Parathyroid adenoma (tissue), 2 donors: ENCODE measurements around the gene LCK.

Experiments used
- H2AFZ ChIP-seq: fragments of 300-600 bp; sonication (generic); one replicate; pipeline ENCODE4 v1.7.0; 2017; ENCODE audit warnings: antibody characterized with exemption, mild to moderate bottlenecking
- H3K27ac ChIP-seq: fragments of 300-600 bp; sonication (generic); one replicate; pipeline ENCODE4 v1.7.0; 2017
- H3K27me3 ChIP-seq: fragments of 300-600 bp; sonication (generic); one replicate; pipeline ENCODE4 v1.7.0; 2017; ENCODE audit warnings: low read length; ENCODE audit not compliant: control insufficient read depth, insufficient read depth
- H3K36me3 ChIP-seq: fragments of 300-600 bp; sonication (generic); one replicate; pipeline ENCODE4 v1.7.0; 2017; ENCODE audit warnings: low read length; ENCODE audit not compliant: control insufficient read depth, insufficient read depth
- H3K4me1 ChIP-seq: fragments of 300-600 bp; sonication (generic); one replicate; pipeline ENCODE4 v1.7.0; 2017; ENCODE audit warnings: control low read depth
- H3K4me2 ChIP-seq: fragments of 300-600 bp; sonication (generic); one replicate; pipeline ENCODE4 v1.7.0; 2017; ENCODE audit warnings: low read length
- H3K4me3 ChIP-seq: fragments of 300-600 bp; sonication (generic); one replicate; pipeline ENCODE4 v1.7.0; 2017; ENCODE audit warnings: low read depth, low read length
- H3K79me2 ChIP-seq: fragments of 300-600 bp; sonication (generic); one replicate; pipeline ENCODE4 v1.7.0; 2017; ENCODE audit warnings: control low read depth
- H3K9ac ChIP-seq: fragments of 300-600 bp; sonication (generic); one replicate; pipeline ENCODE4 v1.7.0; 2017; ENCODE audit warnings: mild to moderate bottlenecking
- H3K9me3 ChIP-seq: fragments of 300-600 bp; sonication (generic); one replicate; pipeline ENCODE4 v1.7.0; 2017; ENCODE audit warnings: low read length; ENCODE audit not compliant: control insufficient read depth
- TF ChIP-seq, protein P1 (sequence below): fragments of 300-600 bp; sonication (generic); IDR thresholded peaks from one replicate; pipeline ENCODE4 v1.7.0; 2017; ENCODE audit warnings: antibody characterized with exemption, mild to moderate bottlenecking
- donor health status: primary hyperparathyroidism.

Gene LCK

DNA sequence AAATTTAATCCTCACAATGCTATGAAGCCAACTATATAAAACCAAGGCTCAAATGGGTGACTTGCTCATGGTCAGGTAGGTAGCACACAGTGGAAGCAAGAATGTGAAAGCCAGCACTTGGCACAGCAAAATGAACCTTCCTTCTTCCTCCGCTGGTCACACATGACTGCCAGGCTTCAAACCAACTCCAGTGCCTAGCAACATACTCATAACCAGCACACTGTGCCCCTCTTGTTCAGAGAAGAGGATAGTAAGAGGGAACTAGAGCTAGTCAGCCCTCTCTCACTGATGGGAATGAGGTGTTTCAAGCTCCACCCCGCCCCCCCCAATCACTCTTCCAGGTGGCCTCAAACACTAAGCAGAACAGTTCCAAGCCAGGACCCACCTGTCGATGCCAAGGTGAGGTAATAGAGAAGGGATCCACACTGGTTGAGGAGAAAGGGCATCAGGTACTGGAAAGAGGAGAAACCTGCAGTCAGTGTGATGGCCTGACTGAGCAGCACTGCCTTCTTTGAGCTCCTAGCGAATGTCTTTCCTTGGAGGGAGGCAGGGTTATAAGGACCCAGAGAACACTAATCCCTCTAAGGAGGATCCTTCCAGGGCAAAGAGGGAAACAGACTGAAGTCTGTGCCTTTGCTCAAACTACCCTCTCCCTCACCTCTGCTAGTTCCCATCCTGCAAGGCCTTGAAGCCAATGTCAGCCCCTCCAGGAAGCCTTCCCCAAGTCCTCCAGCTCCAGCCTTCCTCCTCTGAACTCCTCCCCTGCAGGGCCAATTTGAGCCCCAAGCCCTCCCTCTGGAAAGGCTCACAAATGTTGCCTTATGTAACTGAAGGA lies 30.1 kb upstream of the LCK start:
- no peaks in the 10 kb centered on the region for H3K27me3 ChIP-seq
- H3K27ac ChIP-seq, result peak overlapping the region; percentile 89
- no peak overlapping the region for H2AFZ ChIP-seq
- H3K9ac ChIP-seq, result no peak overlapping the region
- peak overlapping the region; percentile 96 for H3K4me2 ChIP-seq
- H3K79me2 ChIP-seq, result peaks cover 11% of the 10 kb centered on the region
- peaks cover 13% of the 10 kb centered on the region for H3K4me1 ChIP-seq
- TF ChIP-seq, protein P1, sequence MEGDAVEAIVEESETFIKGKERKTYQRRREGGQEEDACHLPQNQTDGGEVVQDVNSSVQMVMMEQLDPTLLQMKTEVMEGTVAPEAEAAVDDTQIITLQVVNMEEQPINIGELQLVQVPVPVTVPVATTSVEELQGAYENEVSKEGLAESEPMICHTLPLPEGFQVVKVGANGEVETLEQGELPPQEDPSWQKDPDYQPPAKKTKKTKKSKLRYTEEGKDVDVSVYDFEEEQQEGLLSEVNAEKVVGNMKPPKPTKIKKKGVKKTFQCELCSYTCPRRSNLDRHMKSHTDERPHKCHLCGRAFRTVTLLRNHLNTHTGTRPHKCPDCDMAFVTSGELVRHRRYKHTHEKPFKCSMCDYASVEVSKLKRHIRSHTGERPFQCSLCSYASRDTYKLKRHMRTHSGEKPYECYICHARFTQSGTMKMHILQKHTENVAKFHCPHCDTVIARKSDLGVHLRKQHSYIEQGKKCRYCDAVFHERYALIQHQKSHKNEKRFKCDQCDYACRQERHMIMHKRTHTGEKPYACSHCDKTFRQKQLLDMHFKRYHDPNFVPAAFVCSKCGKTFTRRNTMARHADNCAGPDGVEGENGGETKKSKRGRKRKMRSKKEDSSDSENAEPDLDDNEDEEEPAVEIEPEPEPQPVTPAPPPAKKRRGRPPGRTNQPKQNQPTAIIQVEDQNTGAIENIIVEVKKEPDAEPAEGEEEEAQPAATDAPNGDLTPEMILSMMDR, result no peak
- no peaks in the 10 kb centered on the region for H3K36me3 ChIP-seq
- H3K9me3 ChIP-seq, result no peaks in the 10 kb centered on the region
- H3K4me3 ChIP-seq, result peak overlapping the region; percentile 99

DNA sequence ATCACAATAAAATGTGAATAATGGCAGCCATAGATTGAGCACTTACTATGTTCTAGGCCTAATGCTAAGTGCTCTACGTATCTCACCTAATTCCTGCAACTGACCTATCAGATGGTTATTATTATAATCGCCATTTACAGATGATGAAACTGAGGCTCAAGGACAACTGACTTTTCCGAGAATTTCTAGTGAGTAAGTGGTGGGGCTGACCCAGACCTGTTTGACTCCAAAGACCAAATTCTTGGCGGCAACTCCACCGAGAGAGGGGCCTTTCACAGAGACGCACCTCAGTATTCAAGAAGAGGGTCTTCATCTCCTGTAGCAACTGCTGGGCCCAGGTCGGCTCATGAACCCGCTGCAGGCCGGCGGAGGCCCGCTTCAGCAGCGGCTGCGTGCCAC lies 29.5 kb upstream of the LCK start:
- no peaks in the 10 kb centered on the region for H3K36me3 ChIP-seq

DNA sequence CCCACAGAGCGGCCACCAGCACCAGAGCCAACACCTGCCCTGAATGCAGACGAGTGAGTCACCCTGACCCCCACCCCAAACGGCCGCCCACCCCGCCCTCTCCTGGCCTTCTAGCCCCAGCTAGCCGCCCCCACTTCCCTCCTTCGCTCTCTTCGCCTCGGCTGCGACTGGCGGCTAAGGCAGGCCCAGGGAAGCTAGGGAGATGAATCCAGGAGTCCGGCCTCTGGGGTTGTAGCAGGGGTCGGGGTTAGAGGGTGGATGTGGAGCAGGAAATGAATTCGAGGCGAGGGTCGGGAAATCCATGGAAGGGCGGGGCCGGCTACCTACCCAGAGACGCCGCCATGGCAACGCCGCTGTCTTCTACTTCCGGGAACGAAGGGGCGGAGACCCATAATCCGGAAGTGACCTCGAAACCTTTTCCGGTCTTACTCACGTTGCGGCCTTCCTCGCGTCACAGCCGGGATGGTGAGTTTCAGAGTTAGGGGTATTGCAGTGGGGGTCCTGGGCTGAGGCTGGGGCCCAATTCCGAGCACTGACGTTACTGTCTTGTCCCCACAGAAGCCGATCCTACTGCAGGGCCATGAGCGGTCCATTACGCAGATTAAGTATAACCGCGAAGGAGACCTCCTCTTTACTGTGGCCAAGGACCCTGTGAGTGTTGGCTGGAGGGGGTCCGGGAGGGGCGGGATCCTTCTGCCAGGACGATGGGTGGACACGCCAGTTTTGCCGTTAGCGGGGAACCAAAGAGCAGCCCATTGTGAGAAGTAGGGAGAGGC lies 28.9 kb upstream of the LCK start, which contains the start of the genes EIF3I and TMEM234:
Gene EIF3I (plus strand): TSS at position 428 of the 776 bp plus-strand sequence. CDS start 35 bp downstream, at position 463.
Gene TMEM234 (minus strand): TSS at position 374 of the 776 bp plus-strand sequence. CDS start 31 bp downstream, at position 343.
- H3K9ac ChIP-seq, result peak within 1 kb of the TSS; percentile 57
- H3K79me2 ChIP-seq, result peaks cover 11% of the 10 kb centered on the region
- H3K4me3 ChIP-seq, result peak within 1 kb of the TSS; percentile 99
- H3K27ac ChIP-seq, result peak within 1 kb of the TSS; percentile 89
- peak within 1 kb of the TSS; percentile 96 for H3K4me2 ChIP-seq
- H3K4me1 ChIP-seq, result peaks cover 13% of the 10 kb centered on the region
- no peaks in the 10 kb centered on the region for H3K27me3 ChIP-seq
- no peaks in the 10 kb centered on the region for H3K9me3 ChIP-seq
- TF ChIP-seq, protein P1, result no peak
- peak within 1 kb of the TSS; percentile 81 for H2AFZ ChIP-seq
- H3K36me3 ChIP-seq, result no peaks in the 10 kb centered on the region

More for the DNA sequence above, 29.5 kb upstream of the LCK start:
- peak overlapping the region; percentile 96 for H3K4me2 ChIP-seq
- peak overlapping the region; percentile 81 for H2AFZ ChIP-seq
- peak overlapping the region; percentile 89 for H3K27ac ChIP-seq
- no peaks in the 10 kb centered on the region for H3K9me3 ChIP-seq
- TF ChIP-seq, protein P1, result no peak
- peaks cover 11% of the 10 kb centered on the region for H3K79me2 ChIP-seq
- no peak overlapping the region for H3K9ac ChIP-seq
- peaks cover 13% of the 10 kb centered on the region for H3K4me1 ChIP-seq
- no peaks in the 10 kb centered on the region for H3K27me3 ChIP-seq
- H3K4me3 ChIP-seq, result peak overlapping the region; percentile 99

DNA sequence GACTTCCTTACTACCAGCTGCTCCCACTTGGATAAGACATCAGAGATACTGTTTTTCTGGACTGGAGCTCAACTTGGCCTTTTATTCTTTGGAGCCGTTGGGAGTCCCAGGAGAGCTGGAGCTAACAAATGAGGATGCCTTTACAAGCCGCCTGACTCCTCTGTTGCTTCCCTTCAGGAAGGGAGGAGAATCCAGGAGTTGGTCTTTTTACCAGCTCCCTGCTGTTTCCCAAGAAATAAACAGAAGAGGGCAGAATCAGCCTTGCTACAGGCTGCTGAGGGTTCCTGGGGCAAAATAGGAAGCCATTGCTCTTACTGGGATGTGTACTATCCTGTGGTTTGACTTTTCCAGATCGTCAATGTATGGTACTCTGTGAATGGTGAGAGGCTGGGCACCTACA lies 27.4 kb upstream of the LCK start:
- Histone ChIP-seq H3K4me3 (no peak overlapping the region), H3K27ac (peak overlapping the region; percentile 32), H3K9ac (no peak overlapping the region)

More for the DNA sequence above, 27.4 kb upstream of the LCK start:
- H3K36me3 ChIP-seq, result no peaks in the 10 kb centered on the region
- no peak overlapping the region for H2AFZ ChIP-seq
- peaks cover 13% of the 10 kb centered on the region for H3K4me1 ChIP-seq
- H3K9me3 ChIP-seq, result no peaks in the 10 kb centered on the region
- peaks cover 11% of the 10 kb centered on the region for H3K79me2 ChIP-seq
- no peaks in the 10 kb centered on the region for H3K27me3 ChIP-seq
- H3K4me2 ChIP-seq, result peak overlapping the region; percentile 39
- TF ChIP-seq, protein P1, result no peak
